NCI-H524 treated with DMSO at 0.1 percent for 48 hours (cell line): ENCODE results near the gene RAP2C.
"Not testable (repeated sequence)": the region's sequence is repeated elsewhere in the genome, so short reads cannot be mapped to it uniquely, and the experiment has no call there.

ENCODE experiments used
- DNase-seq: peaks from one replicate; lab custom pipeline; 2025; lab: John Stamatoyannopoulos, UW

RAP2C gene

DNA sequence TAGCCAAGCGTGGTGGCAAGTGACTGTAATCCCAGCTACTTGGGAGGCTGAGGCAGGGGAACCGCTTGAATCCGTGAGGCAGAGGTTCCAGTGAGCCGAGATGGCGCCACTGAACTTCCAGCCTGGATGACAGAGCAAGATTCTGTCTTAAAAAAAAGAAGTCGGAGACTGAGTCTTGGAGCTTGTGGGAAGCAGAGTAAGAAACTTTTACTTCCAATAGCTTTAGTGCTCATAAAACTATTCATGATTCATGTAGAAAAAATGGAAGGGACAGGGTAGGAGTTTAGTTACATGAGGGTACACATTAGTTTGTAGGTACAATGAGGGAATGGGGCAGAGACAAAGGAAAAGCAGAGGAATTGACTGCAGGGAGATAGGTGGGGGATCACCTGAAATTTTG is 19.3 kb downstream of the RAP2C start:
- DNase-seq: no peak

DNA sequence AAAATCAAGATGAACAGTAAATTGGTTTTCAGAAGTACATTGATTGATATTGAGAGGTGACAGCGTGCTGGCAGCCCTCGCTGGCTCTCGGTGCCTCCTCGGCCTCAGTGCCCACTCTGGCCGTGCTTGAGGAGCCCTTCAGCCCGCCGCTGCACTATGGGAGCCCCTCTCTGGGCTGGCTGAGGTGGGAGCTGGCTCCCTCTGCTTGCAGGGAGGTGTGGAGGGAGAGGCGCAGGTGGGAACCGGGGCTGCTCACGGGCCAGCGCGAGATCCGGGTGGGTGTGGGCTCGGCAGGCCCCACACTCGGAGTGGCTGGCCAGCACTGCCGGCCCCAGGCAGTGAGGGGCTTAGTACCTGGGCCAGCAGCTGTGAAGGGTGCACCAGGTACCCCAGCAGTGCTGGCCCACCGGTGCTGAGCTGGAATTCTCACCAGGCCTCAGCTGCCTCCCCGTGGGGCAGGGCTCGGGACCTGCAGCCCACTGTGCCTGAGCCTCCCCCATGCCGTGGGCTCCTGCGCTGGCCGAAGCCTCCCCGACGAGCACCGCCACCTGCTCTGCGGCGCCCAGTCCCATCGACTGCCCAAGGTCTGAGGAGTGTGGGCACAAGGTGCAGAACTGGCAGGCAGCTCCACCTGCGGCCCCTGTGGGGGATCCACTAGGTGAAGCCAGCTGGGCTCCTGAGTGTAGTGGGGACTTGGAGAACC is 25.2 kb downstream of the RAP2C start:
- DNase-seq: no peak

DNA sequence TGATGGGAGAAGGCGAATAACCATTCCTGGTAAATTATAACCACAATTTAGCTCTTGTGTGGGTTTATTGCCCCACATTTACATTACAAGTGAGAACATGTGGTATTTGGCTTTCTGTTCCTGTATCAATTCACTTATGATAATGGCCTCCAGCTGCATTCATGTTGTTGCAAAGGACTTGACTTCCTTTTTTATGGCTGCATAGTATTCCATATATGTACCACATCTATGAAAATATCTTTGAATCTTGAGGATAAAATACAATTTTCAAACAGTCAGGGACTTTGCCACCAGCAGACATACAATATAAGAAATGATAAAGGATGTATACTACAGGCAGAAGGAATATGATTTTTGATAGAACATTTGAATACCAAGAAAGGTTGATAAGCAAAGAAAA is 27.3 kb downstream of the RAP2C start:
- DNase-seq: no peak

DNA sequence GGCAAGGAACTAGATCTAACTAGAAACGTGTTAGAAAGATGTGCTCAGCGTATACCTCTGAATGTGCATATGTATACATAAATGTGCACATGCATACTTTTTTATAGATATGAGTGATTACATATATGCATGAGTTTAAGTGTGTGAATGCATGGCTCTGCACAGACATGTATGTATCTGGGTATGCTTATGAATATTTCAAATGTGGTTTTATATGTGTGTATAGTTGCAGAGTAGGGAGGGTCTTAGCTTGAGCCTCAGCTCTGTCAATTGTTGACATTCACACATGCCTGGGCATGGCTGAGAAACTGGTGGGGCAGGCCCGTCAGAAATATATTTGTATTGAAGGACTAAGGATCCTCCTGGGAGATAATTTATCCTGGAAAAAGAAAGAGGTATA is 31.1 kb downstream of the RAP2C start:
- DNase-seq: no peak

DNA sequence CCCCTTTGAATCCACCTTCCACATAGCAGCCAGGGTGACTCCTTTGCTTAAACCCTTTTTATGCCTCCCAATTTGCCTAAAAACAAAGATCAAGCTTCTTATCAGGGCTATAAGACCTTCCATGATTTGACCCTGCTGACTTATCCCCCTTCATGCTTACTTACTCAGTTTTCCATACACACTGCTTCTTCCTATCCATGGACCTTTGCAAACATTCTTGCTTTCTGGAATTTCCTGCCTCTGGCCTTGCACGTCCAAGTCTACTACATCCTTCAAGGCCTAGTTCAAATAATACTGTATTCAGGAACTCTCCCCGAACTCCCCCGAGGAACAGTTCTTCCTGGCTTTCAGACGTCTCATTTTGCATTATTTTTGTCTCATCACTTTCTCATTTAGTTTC is 31.8 kb downstream of the RAP2C start:
- no peak for DNase-seq

DNA sequence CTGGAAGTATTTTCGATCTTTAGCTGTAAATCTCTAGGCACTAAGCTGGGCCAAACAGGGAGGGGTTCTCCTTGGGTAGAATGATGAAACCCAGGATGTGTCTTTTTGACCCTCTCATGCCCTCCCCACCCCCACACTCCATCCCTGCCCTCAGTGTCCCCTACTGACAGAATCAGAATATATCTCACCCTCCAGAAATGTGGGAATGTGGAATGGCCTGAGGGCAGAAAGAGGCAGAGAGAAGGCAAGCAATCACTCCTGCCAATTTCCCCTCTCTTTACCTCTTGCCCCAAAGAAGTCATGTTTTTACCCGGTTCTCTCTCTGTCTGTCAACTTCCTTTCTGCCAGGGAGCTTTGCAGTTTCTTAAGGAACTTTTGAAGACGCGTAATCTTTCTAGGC is 34.4 kb downstream of the RAP2C start:
- no peak for DNase-seq

DNA sequence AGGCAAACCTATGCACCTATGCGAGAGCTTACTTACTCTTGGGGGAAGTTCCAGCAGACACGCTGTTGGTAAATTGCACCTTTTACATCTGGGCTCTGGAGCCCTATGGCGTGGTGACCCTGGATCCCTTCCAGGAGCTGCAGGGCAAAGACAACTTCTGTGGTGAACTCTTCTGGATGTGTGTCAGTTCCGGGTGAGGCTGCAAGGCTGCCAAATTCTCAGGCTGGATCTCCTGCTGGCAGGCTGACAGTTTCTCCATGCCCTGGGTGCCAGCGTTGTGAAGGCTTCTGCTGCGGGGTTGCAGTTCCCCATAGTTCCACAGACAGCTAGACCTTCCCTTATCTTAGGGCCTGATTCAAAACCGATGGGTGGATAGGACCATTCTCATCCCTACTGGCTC is 37.9 kb downstream of the RAP2C start:
- DNase-seq: no peak

DNA sequence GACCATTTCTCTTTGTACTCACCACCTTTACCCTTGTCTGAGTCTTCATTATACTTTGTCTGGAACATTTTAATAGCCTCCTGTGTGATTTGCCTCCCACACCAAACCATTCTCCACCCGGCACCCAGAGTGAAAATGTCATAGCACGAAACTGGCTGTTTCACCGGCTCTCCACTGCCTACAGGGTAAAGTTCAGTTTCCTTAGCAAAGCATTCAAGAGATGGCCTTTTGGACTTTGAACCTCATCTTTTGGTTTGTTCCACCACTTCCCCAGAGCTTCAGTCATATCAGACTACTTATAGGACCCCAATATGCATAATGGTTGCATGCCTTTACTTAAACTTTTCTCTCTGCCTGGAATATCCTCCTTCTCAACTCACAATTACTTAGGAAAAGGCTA is 38.3 kb downstream of the RAP2C start:
- DNase-seq: no peak

DNA sequence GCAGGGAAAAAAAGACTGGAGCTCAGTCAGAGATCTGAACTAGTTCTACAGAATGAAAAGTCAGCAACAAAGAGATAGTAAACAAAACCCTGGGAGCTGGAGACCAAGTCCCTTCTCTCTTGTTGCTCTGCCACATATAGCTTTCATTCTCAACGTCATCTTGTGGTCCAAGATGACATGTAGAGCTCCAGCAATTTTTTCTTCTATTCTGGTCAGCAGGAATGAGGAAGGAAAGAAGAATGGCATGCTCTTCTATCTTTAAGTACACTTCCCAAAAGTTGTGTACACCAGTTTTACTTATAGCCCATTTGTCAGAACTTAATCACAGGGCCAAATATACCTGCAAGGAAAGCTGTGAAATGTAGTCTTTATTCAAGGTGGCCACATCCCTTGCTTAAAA is 45.6 kb downstream of the RAP2C start:
- no peak for DNase-seq

DNA sequence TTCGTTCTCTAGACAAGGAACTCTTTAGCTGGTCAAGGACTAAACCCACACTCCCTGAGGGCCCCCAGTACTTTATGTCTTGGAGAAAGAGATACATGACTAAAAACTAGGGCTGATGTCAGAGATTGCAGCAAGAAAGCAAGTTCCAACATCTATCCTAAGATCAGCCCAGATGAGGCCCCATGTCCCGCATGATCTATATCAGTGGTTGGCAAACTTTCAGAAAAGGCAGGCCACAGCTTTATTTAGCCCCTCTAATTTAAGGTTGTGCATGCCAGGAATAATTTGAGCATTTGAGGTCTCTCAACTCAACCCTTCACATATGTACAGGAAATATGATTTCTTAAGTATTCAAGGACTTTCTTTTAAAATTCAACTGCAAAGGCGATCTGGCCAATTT is 47.4 kb downstream of the RAP2C start:
- no peak for DNase-seq

DNA sequence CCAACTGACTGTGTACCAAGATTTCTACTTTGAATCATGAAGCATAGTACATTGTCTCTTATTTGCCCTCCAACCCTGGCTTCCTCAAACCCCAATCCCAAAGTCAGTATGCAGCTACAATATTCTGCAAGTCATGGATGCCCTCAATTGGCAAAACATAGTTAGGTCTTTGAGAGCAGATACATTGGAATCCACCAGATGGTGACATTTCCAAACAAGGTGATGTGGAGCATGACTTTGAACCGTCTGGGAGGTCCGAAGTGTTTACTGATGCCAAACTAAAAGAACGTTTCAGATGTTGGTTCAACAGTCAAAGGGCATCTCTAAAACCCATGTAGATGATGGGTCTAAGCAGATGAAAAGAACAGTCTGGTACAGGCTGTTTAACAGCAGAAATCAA is 47.8 kb downstream of the RAP2C start:
- no peak for DNase-seq

DNA sequence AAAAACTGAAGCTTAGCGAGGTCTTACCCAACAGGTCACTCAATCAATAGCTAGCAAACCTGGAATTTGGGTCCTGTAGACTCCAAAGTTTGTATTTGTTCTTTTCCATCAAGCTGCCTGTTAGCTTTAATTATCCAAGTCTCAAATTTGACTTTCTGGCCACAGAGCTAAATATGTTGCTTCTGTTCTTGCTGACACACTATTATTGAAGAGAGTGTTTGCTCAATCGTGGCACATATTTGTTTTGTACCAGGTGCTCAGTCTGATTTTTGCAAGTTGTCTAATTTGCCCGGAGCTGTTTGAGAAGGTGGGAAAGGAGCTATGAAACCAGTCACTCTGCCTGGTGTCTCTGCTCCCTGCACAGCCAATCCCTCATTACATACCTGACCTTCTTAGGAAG is 49.7 kb downstream of the RAP2C start:
- DNase-seq: no peak

DNA sequence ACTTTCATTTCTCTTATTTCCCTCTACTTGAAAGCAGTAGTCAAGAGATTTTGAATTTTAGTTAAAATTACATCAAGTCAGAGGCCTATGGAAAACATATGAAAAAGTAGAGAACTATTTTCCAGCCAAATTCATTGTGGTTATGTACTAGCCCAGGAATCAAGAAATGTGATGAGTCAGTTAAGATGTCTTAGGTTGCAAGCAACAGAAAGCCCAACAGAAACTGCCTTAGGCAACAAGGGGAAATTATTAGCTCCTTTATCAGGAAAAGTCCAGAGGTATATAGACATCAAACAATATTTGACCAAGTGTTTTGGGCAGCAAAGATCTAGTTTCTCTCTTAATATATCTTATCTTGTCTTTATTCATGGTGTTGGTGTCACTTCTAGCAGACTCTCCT is 53.6 kb downstream of the RAP2C start:
- DNase-seq: no peak

DNA sequence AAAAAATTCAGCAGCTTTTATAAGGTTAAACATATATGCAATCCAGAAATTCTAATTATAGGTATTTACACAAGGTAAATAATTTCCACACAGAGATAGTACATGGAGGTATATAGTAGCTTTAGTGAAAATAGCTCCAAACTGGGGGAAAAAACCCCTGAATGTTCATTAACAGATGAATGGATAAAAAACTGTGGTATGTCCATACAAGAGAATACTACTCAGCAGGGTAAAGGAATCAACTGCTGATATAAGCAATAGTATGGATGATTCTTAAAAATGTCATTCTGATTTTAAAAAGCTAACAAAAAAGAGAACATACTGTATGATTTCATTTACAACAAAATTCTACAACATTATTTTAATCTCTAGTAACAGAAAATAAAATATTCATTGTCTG is 54.2 kb downstream of the RAP2C start:
- no peak for DNase-seq

DNA sequence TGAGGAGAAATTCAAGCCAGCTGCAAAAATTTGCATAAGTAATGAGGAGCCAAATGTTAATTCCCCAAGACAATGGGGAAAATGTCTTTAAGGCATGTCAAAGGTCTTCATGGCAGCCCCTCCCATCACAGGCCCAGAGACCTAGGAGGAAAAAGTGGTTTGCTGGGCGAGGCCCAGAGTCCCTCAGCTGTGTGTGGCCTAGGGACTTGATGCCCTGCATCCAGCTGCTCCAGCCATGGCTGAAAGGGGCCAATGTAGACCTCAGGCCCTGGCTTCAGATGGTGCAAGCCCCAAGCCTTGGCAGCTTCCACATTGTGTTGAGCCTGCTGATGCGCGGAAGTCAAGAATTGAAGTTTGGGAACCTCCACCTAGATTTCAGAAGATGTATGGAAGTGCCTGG is 56.2 kb downstream of the RAP2C start:
- not testable (repeated sequence) for DNase-seq

DNA sequence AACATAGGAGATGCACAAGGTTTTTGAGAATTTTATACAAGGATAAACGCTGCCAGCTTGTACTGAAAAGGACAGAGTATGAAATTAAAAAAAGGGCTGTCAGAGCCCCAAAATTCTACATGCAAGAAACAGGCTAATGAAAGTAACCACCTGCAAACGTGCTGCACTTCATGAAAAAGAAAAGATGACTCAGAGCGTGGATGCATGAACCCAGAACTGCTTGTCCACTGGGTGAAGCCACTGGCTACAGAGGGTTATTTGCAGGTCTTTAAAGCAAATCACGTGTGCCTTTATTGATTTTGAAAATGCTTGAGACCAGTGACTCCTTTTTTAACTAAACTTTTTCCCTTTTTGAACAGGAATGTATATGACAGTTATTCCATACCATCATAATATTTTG is 66.1 kb downstream of the RAP2C start:
- no peak for DNase-seq
